Upper lobe of right lung (tissue), 1 donor: ENCODE data around the gene SMAD3. TPM values are rescaled to one million over a fixed set of nuclear protein-coding genes. Genes with fewer than 3 reads are reported as not detected.
"Not testable (repeated sequence)": the region's sequence is repeated elsewhere in the genome, so short reads cannot be mapped to it uniquely, and the experiment has no call there.

ENCODE experiments used
- ATAC-seq: fragments of 200-7000 bp; cut with Tn5 transposase; one replicate; pipeline ENCODE4 v1.9.1; 2020; ENCODE audit warnings: mild to moderate bottlenecking, moderate library complexity
- DNase-seq: peaks from one replicate; pipeline ENCODE4 v3.0.0-alpha.2; 2020
- H3K27ac ChIP-seq: fragments of 200-600 bp; one replicate; pipeline ENCODE4 v1.8.0; 2022
- H3K27me3 ChIP-seq: fragments of 200-600 bp; one replicate; pipeline ENCODE4 v1.8.0; 2022; ENCODE audit warnings: mild to moderate bottlenecking
- H3K36me3 ChIP-seq: fragments of 200-600 bp; one replicate; pipeline ENCODE4 v1.8.0; 2022
- H3K4me1 ChIP-seq: fragments of 200-600 bp; one replicate; pipeline ENCODE4 v1.8.0; 2022
- H3K4me3 ChIP-seq: fragments of 200-600 bp; one replicate; pipeline ENCODE4 v1.8.0; 2022; ENCODE audit warnings: mild to moderate bottlenecking
- H3K9me3 ChIP-seq: fragments of 200-600 bp; one replicate; pipeline ENCODE4 v1.8.0; 2022
- intact Hi-C: fragments of 100-400 bp; cut with DNase I; formaldehyde crosslinking; loops from one replicate; pipeline ENCODE4 v1.11.0; 2022
- total RNA-seq: library from RNA; stranded (reverse); fragmentation: NEBNext Ultra II Directional; extraction: Animal tissue kit (Norgen Biotek cat#: 25700); gene quantifications from one replicate; pipeline ENCODE4 v1.2.1, GENCODE V29; 2021
- TF ChIP-seq, protein P1 (sequence below): fragments of 200-600 bp; IDR thresholded peaks from one replicate; pipeline ENCODE4 v1.8.0; 2022; ENCODE audit warnings: antibody characterized with exemption
- donor health status: DM: no; HTN: yes; CAD: no; lungs with severe emphysema.

The SMAD3 gene
- total RNA-seq, 1 donor from 2014 or later: 31.6 TPM

DNA sequence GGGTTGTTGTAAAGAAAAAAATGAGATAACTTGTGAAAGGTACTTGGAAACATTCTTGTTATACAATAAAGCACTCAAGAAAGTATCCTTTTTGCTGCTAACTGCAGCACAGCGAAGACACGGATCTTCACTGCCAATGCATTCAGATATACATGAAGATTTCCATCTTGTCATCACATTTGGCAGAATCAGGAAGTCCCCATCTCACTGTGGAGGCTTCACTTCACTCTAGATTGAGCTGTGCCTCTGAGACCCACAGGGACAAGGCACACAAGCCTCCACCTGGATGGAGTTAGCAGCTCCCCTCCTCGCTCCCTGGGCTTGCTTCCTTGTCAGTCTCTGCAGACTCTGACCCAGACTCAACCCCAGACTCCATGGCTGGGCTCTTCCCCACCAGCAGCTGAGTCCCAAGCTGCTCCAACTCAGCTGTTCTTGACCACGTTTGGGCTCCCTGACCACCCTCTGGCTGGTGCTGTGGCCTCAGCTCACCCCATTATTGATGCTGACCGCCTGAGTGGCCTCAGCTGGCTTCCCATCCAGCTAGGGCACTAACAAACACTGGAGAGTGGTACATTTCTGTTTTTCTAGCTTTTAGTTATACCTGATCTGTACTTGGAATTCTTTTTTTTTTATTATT, 45.4 kb upstream of the SMAD3 start:
- no peak overlapping the region for H3K27ac ChIP-seq
- ATAC-seq (no peak), DNase-seq (no peak)
- no peak overlapping the region for H3K4me3 ChIP-seq
- TF ChIP-seq, protein P1, sequence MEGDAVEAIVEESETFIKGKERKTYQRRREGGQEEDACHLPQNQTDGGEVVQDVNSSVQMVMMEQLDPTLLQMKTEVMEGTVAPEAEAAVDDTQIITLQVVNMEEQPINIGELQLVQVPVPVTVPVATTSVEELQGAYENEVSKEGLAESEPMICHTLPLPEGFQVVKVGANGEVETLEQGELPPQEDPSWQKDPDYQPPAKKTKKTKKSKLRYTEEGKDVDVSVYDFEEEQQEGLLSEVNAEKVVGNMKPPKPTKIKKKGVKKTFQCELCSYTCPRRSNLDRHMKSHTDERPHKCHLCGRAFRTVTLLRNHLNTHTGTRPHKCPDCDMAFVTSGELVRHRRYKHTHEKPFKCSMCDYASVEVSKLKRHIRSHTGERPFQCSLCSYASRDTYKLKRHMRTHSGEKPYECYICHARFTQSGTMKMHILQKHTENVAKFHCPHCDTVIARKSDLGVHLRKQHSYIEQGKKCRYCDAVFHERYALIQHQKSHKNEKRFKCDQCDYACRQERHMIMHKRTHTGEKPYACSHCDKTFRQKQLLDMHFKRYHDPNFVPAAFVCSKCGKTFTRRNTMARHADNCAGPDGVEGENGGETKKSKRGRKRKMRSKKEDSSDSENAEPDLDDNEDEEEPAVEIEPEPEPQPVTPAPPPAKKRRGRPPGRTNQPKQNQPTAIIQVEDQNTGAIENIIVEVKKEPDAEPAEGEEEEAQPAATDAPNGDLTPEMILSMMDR: no peak
- no peaks in the 10 kb centered on the region for H3K9me3 ChIP-seq
- intact Hi-C loops: no loop called here
- H3K36me3 ChIP-seq: no peaks in the 10 kb centered on the region
- H3K27me3 ChIP-seq: no peaks in the 10 kb centered on the region
- H3K4me1 ChIP-seq: peaks cover 18% of the 10 kb centered on the region

DNA sequence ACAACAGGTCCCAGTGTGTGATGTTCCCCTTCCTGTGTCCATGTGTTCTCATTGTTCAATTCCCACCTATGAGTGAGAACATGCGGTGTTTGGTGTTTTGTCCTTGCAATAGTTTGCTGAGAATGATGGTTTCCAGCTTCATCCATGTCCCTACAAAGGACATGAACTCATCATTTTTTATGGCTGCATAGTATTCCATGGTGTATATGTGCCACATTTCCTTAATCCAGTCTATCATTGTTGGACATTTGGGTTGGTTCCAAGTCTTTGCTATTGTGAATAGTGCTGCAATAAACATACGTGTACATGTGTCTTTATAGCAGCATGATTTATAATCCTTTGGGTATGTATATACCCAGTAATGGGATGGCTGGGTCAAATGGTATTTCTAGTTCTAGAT, 44.7 kb upstream of the SMAD3 start:
- DNase-seq, H3K36me3 ChIP-seq, ATAC-seq, H3K4me3 ChIP-seq, intact Hi-C loops, H3K27ac ChIP-seq, H3K9me3 ChIP-seq, H3K27me3 ChIP-seq: not testable (repeated sequence)
- peaks cover 24% of the 10 kb centered on the region for H3K4me1 ChIP-seq

DNA sequence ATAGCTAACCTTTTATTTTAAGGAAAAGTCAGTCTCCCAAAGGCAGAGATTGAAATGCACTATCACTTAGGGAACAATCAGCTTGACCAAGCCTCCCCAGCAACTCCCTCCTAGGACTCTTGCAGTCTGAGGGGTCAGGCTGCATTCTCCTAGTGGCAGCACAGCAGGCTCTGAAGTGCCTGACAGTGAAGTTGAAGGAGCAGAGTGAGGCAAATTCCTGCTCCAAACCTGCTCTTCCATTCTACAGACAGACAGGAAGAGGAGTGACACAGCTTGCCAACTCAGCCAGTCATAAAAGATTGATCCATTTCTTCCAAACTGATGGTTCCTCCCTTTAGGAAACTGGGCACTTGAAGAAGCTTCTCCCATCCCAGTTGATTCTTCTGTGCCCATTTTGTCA, 43.9 kb upstream of the SMAD3 start:
- ATAC-seq: no peak
- TF ChIP-seq, protein P1: no peak
- no peaks in the 10 kb centered on the region for H3K36me3 ChIP-seq
- peaks cover 32% of the 10 kb centered on the region for H3K4me1 ChIP-seq
- no peaks in the 10 kb centered on the region for H3K27me3 ChIP-seq
- DNase-seq: no peak
- intact Hi-C loops: no loop called here
- H3K4me3 ChIP-seq: no peak overlapping the region
- H3K9me3 ChIP-seq: no peaks in the 10 kb centered on the region
- no peak overlapping the region for H3K27ac ChIP-seq

DNA sequence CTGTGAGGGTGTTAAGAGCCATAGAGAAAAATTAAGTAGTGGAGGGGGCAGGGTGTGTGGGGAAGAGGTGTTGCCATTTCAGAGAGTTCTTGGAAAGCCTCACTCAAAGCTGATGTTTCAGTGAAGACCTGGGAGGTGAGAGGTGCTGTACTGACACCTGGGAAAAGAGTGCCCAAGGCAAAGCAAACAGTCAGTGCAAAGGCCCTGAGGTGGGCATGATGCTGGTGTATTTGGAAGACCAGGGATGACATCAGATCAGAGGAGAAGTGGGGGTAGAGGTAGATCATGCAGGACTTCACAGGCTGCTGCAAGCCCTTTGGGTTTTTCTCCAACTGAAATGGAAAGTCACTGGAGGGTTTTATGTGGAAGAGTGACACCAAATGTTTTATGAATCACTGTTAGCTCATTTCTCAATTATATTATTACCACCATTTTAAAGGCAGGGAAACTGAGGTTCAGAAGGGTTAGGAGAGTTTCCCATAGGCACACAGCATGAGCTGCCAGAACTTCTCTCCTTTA, 42.8 kb upstream of the SMAD3 start:
- Histone ChIP-seq H3K36me3 (no peaks in the 10 kb centered on the region), H3K4me3 (no peak overlapping the region), H3K27me3 (no peaks in the 10 kb centered on the region), H3K9me3 (no peaks in the 10 kb centered on the region), H3K27ac (no peak overlapping the region), H3K4me1 (peaks cover 39% of the 10 kb centered on the region)
- ATAC-seq (no peak), DNase-seq (no peak)
- TF ChIP-seq, protein P1: no peak
- intact Hi-C loops: no loop called here

DNA sequence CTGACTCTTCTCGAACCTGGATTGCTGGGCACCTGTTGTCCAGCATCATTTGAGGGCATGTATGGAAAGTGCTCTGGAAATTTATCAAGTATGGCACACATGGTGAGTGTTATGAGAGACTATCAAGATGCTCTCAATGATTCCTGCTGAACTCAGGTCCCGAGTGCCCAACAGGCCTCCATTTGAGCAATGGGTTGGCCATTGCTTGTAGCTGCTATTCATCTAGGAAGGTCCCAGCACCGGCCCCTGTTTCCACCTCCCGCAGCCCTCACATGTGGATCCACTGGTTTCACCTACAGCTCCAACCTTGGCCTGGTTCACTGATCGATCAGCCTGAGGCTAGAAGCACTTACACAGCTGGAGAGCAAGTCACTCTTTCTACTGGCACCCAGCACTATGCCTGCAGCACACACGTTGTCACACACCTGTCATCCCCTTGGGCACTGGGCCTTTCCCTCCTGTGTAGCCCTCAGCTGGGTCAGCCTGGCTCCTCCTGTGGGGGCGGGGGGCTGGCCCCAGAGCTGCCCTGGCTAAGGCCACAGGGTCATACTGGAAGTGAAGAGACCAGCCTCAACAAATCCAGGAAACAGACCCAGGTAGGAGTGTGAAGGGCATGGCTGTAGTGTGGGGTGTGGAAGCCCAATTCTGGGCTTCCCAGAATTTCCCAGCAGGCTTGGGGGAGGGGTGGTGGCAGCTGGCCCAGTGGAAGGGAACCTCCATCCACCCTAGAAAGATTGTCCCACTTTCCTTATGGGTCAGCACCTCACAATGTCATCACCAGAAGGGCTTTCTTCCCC, 41.7 kb upstream of the SMAD3 start:
- peak overlapping the region; percentile 60 for H3K27ac ChIP-seq
- intact Hi-C loops: no loop called here
- no peaks in the 10 kb centered on the region for H3K27me3 ChIP-seq
- ATAC-seq (peak; percentile 14), DNase-seq (no peak)
- H3K4me1 ChIP-seq: peaks cover 39% of the 10 kb centered on the region
- H3K9me3 ChIP-seq: no peaks in the 10 kb centered on the region
- H3K4me3 ChIP-seq: no peak overlapping the region
- TF ChIP-seq, protein P1: no peak
- no peaks in the 10 kb centered on the region for H3K36me3 ChIP-seq

DNA sequence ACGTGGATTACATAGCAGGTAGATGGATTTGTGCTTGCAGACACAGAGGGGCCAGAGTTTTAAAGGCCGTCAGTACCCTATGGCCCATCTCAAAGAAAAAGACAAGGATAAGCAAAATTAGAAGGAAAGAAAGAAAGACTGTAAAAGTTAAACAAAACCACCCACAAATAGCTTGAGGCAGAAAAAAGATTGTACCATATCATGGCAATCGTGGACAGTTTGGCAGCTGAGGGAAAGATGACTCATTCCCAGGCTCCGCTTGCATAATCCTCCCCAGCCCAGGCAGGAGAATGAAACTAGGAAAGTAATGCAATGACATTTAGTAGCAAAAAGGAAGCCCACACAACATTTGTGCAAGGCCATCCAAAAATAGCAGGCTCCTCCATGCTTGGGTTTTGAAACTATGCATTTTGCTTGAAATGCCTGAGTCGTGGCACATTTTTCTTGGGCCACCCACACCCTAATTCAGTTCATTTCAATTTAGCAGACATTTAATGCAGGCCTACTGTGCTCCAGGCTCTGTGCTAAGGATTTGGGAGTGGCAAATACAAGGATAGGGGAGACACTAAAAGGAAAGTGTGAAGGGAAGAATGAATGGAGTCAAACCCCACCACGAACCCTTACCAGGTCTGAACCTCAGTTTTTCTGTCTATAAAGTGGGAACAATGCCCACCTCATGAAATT, 40.9 kb upstream of the SMAD3 start:
- ATAC-seq: peak; percentile 88
- peak overlapping the region; percentile 25 for H3K27ac ChIP-seq
- DNase-seq: peak; percentile 77
- peaks cover 39% of the 10 kb centered on the region for H3K4me1 ChIP-seq
- intact Hi-C loops: no loop called here
- H3K4me3 ChIP-seq: no peak overlapping the region
- H3K27me3 ChIP-seq: no peaks in the 10 kb centered on the region
- TF ChIP-seq, protein P1: no peak
- H3K36me3 ChIP-seq: no peaks in the 10 kb centered on the region
- H3K9me3 ChIP-seq: no peaks in the 10 kb centered on the region
